GM18520 (cell line): ENCODE results near the gene COL27A1.
"Not testable (repeated sequence)": the region's sequence is repeated elsewhere in the genome, so short reads cannot be mapped to it uniquely, and the experiment has no call there.

Source experiments
- ATAC-seq: cut with Tn5 transposase; IDR thresholded peaks from one replicate; pipeline ENCODE4 v1.9.1; 2021; ENCODE audit not compliant: unreplicated experiment

Gene COL27A1

DNA sequence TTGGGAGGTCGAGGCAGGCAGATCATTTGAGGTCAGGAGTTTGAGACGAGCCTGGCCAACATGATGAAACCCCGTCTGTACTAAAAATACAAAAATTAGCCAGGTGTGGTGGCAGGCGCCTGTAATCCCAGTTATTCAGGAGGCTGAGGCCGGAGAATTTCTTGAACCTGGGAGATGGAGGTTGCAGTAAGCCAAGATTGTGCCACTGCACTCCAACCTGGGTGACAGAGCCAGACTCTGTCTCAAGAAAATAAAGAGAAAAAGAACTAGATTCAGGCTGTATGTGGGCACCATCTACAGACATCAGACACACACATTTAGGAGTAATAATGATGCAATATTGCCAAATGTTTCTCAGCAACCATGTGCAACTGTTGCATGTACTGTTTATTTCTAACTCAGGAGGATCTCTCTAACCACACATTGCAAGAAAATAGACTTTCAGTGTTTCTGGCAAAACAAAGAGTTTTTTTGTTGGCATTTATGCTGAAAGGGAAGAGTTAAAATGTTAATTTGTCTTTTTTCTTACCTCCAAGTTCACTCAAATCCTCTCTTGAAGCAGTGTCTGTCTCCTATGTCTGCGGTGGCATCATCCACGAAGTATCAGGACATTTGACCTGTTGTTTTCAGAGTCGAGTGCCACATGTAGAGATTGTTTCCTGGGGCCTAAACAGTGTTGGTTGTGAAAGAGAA lies 162.5 kb downstream of the COL27A1 start:
- ATAC-seq: no peak

DNA sequence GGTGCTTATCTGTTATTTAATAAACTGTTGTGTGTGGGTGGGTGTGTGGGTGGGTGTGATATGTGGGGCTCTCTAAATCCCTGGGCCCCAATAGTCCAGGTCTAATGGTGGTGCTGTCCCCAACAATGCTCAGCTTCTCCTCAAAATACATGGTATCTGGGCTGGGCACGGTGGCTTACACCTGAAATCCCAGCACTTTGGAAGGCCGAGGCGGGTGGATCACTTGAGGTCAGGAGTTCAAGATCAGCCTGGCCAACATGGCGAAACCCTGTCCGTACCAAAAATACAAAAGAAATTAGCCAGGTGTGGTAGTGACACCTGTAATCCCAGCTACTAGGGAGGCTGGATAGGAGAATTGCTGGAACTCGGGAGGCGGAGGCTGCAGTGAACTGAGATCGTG lies 163.1 kb downstream of the COL27A1 start:
- no peak for ATAC-seq

DNA sequence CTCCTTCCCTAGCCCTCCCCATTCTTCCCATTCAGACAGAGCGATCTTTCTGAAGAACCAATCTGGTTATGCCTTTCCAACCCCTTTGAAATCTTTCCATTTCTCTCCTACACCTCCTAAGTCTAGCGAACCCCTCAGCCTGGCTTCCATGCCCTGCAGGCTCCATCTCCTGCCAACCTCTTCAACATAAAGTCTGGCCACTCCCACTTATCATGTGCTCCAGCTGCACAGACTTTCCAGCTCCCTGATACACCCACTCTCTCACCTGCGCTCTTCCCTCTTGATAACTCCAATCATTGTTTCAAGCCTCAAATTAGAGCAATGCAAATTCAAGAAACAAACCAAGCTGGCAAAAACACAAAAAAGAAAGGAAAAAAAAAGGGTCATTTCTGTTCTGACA lies 163.8 kb downstream of the COL27A1 start:
- no peak for ATAC-seq

DNA sequence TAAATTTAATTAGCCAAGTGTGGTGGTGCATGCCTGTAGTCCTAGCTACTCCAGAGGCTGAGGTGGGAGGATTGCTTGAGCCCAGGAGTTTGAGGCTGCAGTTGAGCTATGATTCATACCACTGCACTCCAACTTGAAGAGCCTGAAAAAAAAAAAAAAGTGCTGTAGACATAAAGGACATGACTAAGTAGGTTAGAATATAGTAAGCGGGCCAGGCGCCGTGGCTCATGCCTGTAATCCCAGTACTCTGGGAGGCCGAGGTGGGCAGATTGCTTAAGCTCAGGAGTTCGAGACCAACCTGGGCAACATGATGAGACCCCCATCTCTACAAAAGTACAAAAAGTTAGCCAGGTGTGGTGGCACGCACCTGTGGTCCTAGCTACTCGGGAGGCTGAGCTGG lies 165.4 kb downstream of the COL27A1 start:
- not testable (repeated sequence) for ATAC-seq

GRCh38 chr9:114321759-114322158 lies 166.4 kb downstream of the COL27A1 start:
- ATAC-seq: no peak

GRCh38 chr9:114322160-114322818 lies 167.0 kb downstream of the COL27A1 start:
- not testable (repeated sequence) for ATAC-seq

DNA sequence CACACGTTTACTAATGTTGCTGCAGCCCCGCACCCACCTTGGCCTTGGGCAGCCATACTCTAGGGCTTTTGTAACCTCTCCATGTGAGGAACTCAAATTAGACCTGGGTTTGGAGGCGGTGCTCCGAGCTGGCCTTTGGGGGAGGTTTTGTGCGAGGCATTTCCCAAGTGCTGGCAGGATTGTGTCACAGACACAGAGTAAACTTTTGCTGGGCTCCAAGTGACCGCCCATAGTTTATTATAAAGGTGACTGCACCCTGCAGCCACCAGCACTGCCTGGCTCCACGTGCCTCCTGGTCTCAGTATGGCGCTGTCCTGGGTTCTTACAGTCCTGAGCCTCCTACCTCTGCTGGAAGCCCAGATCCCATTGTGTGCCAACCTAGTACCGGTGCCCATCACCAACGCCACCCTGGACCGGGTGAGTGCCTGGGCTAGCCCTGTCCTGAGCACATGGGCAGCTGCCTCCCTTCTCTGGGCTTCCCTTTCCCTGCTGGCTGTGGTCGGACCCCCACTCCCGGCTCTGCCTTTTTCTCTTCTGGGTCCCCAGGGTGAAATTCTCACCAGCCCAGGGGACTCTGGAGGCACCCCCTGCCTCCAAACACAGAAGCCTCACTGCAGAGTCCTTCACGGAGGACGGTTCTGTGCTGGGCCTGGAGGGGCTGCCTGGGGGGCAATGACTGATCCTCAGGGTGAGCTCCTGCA lies 167.6 kb downstream of the COL27A1 start, which contains the start of gene ORM1:
Gene ORM1, plus strand, starts transcription at position 268 of the 701 bp plus-strand sequence. Its CDS starts 36 bp downstream, at position 304.
- ATAC-seq: not testable (repeated sequence)

DNA sequence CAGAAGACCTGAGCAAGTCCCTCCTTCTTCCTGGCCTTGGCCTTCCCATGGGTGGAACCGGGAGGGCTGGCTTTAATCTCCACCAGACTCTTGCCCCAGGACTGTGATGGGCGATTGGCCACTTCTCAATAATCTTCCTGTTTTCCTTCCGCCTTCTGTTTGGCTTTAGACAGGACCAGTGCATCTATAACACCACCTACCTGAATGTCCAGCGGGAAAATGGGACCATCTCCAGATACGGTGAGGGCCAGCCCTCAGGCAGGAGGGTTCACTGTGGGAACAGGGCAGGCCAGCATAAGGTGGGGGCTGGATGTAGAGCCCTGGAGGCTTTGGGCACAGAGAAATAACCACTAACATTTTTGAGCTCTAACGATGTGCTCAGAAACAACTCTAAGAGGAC lies 168.5 kb downstream of the COL27A1 start:
- ATAC-seq: not testable (repeated sequence)

DNA sequence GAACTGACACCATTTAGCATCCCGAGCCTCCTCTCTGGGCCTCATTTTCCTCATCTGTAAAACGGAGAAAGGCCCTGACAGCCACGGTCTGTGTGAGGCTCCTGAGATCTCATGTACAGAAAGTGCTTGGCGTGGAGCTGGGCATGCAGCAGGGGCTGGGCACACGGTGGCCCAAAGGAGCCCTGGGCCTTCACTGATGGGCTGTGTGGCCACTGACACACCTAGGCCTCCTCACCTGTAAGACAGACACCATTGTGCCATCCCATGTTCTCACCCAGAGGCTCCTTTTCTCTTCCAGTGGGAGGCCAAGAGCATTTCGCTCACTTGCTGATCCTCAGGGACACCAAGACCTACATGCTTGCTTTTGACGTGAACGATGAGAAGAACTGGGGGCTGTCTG lies 169.2 kb downstream of the COL27A1 start:
- no peak for ATAC-seq

DNA sequence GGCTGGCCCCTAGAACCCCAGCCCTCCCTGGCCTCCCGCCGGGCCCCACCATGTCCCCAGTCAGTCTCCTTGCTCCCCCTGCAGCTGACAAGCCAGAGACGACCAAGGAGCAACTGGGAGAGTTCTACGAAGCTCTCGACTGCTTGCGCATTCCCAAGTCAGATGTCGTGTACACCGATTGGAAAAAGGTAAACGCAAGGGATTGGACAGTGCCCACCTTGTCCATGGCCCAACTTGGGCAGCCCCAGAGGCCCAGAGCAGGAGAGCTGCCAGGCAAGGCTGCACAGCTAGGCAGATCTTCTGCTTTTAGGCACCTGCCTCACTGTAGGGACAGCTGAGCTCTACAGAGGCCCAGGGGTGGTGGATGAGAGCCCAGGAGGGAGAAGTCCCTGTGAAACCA lies 169.6 kb downstream of the COL27A1 start:
- not testable (repeated sequence) for ATAC-seq

DNA sequence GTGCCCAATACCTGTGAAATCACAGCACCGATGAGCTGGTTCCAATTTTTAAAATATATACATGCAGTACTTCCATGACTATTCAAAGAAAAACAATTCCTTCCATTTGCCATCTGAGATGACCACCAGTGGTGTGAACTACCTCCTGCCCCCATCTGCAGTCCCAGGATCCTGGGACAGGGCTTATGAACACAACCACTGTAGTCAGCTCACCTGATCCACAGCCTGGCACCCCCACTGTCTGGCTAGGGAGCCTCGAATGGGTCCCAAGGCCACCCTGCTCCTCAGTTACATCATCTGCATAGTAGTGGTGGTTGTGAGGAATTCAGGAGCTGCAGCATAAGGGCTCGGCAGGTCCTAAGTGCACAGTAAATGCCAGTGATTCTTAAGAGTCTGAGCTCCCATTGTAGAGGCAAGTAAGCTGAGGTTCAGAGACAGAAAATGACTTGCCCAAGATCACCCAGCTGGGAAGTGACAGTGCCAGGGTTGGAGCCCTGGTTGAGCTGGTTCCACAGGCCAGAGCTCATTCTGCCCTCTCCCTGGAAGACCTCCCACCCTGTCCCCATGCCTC lies 170.4 kb downstream of the COL27A1 start:
- ATAC-seq: not testable (repeated sequence)

- no peak for ATAC-seq
Measured at GRCh38 chr9:114327749-114328148, 172.4 kb downstream of the COL27A1 start.

DNA sequence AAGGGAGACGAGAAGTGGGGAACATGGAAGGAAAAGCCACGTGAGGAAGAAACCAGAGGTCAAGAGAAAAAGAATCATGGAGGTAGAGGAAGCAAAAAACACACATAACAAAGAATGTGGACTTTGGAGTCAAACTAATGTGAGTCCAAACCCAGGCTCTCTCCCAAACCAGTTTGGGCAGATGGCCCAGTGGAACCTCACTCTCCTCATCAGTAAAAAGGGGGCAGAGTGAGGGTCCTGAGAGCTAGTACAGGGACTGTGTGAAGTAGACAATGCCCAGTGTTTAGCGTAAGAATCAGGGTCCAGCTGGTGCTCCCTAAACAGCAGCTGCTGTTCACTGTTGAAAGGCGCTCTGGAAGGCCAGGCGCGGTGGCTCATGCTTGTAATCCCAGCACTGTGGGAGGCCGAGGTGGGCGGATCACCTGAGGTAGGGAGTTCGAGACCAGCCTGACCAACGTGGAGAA lies 173.1 kb downstream of the COL27A1 start:
- ATAC-seq: not testable (repeated sequence)

DNA sequence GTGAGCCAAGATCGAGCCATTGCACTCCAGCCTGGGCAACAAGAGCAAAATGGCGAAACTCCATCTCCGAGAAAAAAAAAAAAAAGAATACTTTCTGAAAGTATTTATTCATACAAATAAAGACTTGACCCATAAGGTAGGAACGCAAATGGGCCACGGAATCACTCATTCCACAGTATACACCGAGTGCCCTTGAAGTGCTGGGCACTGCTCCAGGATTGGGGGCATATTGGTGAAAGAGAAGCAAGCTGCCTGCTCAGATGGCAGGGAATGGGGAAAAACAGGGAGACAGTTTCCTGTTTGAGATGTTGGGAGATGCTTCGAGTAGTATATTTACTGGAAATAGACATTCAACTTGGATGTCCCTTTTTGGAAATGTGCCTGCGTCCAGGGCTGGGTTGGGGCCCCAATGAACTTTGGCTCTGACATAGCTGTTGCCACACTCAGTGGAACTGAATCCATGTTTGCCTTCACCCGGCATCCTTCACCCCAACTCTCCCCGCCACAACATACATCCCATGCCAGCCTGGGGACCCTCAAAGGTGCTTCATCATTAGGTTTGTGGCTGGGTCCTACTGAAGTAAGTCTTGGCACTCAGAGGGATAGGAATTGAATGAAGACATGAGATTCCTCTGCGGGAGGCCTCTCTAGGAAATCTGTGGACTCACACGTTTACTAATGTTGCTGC lies 173.7 kb downstream of the COL27A1 start:
- not testable (repeated sequence) for ATAC-seq

- ATAC-seq: not testable (repeated sequence)
Measured at GRCh38 chr9:114329625-114330022, 174.3 kb downstream of the COL27A1 start, which contains the start of gene ORM2. ORM2 (plus strand) TSS chr9:114329869; CDS start chr9:114329905, 36 bp downstream.

DNA sequence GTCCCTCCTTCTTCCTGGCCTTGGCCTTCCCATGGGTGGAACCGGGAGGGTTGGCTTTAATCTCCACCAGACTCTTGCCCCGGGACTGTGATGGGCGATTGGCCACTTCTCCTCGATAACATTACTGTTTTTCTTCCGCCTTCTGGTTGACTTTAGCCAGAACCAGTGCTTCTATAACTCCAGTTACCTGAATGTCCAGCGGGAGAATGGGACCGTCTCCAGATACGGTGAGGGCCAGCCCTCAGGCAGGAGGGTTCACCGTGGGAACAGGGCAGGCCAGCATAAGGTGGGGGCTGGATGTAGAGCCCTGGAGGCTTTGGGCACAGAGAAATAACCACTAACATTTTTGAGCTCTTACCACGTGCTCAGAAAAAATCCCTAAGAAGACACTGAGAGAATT lies 175.3 kb downstream of the COL27A1 start:
- no peak for ATAC-seq

DNA sequence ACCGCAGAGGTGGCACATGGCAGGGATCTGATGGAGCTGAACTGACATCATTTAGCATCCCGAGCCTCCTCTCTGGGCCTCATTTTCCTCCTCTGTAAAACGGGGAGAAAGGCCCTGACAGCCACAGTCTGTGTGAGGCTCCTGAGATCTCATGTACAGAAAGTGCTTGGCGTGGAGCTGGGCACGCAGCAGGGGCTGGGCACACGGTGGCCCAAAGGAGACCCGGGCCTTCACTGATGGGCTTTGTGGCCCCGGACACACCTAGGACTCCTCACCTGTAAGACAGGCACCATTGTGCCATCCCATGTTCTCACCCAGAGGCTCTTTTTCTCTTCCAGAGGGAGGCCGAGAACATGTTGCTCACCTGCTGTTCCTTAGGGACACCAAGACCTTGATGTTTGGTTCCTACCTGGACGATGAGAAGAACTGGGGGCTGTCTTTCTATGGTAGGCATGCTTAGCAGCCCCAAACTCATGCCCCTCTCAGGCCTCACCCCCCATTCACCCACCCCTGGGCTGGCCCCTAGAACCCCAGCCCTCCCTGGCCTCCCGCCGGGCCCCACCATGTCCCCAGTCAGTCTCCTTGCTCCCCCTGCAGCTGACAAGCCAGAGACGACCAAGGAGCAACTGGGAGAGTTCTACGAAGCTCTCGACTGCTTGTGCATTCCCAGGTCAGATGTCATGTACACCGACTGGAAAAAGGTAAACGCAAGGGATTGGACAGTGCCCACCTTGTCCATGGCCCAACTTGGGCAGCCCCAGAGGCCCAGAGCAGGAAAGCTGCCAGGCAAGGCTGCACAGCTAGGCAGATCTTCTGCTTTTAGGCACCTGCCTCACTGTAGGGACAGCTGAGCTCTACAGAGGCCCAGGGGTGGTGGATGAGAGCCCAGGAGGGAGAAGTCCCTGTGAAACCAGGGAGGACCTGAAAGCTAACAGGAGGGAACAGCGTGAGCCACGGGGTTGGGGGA lies 176.2 kb downstream of the COL27A1 start:
- not testable (repeated sequence) for ATAC-seq

- ATAC-seq: not testable (repeated sequence)
Measured at GRCh38 chr9:114332474-114333040, 177.2 kb downstream of the COL27A1 start.

DNA sequence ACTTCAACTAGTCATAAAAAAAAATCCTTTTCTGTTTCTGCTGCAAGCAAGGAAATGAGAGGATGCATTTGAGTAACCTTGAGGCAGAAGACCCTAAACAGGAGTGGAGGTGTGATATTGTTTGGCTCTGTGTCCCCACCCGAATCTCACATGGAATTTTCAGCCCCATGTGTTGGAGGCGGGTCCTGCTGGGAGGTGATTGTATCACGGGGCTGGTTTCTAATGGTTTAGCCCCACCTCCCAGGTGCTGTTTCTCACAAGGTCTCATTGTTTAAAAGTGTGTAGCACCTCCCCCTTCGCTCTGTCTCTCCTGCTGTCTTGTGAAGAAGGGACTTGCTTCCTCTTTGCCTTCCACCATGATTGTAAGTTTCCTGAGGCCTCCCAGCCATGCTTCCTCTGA lies 178.4 kb downstream of the COL27A1 start:
- not testable (repeated sequence) for ATAC-seq
